Ishikawa (cell line): ENCODE measurements around the gene ASAP3.

Experiments used
- CREB1 ChIP-seq: IDR thresholded peaks from 2 replicates; pipeline ENCODE4 v1.6.1; 2012; ENCODE audit warnings: low read depth
- EGR1 ChIP-seq: IDR thresholded peaks from 2 replicates; pipeline ENCODE4 v1.6.1; 2012
- EP300 ChIP-seq: IDR thresholded peaks from 2 replicates; pipeline ENCODE4 v1.6.1; 2012; ENCODE audit warnings: borderline replicate concordance
- FOXM1 ChIP-seq: IDR thresholded peaks from 2 replicates; pipeline ENCODE4 v1.6.1; 2012; ENCODE audit warnings: low read depth, borderline replicate concordance
- NFIC ChIP-seq: IDR thresholded peaks from 2 replicates; pipeline ENCODE4 v1.6.1; 2012
- RAD21 ChIP-seq: IDR thresholded peaks from 2 replicates; pipeline ENCODE4 v1.6.1; 2012; ENCODE audit warnings: low read depth
- REST ChIP-seq: IDR thresholded peaks from 2 replicates; pipeline ENCODE4 v1.6.1; 2012; ENCODE audit warnings: low read depth, mild to moderate bottlenecking
- TAF1 ChIP-seq: IDR thresholded peaks from 2 replicates; pipeline ENCODE4 v1.6.1; 2012; ENCODE audit warnings: low read depth, mild to moderate bottlenecking
- TCF12 ChIP-seq: IDR thresholded peaks from 2 replicates; pipeline ENCODE4 v1.6.1; 2012; ENCODE audit warnings: low read depth
- YY1 ChIP-seq: IDR thresholded peaks from 2 replicates; pipeline ENCODE4 v1.6.1; 2012; ENCODE audit warnings: low read depth
- TF ChIP-seq, protein P1 (sequence below): IDR thresholded peaks from 2 replicates; pipeline ENCODE4 v1.6.1; 2012
- TF ChIP-seq, protein P2 (sequence below): IDR thresholded peaks from 2 replicates; pipeline ENCODE4 v1.6.1; 2012

- TF ChIP-seq, protein P1, sequence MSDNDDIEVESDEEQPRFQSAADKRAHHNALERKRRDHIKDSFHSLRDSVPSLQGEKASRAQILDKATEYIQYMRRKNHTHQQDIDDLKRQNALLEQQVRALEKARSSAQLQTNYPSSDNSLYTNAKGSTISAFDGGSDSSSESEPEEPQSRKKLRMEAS, result no peak
- TF ChIP-seq RAD21 (no peak), CREB1 (no peak), EGR1 (no peak), NFIC (no peak), TAF1 (no peak), EP300 (no peak), TCF12 (no peak), FOXM1 (no peak), YY1 (no peak), REST (no peak)
- TF ChIP-seq, protein P2, sequence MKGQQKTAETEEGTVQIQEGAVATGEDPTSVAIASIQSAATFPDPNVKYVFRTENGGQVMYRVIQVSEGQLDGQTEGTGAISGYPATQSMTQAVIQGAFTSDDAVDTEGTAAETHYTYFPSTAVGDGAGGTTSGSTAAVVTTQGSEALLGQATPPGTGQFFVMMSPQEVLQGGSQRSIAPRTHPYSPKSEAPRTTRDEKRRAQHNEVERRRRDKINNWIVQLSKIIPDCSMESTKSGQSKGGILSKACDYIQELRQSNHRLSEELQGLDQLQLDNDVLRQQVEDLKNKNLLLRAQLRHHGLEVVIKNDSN, result no peak
These were observed 99.5 kb downstream of the ASAP3 start for GRCh38 chr1:23384312-23385058.
